ENCODE results near the gene PARD6G. TPM values are rescaled to one million over a fixed set of nuclear protein-coding genes. Genes with fewer than 3 reads are reported as not detected.

Gene PARD6G
- total RNA-seq, 1 experiment from 2014 or later = 0.15 TPM

- Histone ChIP-seq H3K4me2 (no peak overlapping the region), H3K79me2 (ENCODE audit: low read depth) (no peaks in the 10 kb centered on the region), H3F3A (ENCODE audit: insufficient read depth, low read depth) (no peaks in the 10 kb centered on the region), H3K9me2 (ENCODE audit: insufficient read depth) (no peaks in the 10 kb centered on the region), H3K4me3 (no peak overlapping the region), H2AFZ (no peak overlapping the region), H3K27ac (no peak overlapping the region), H3K27me3 (ENCODE audit: insufficient read depth, low read depth) (no peaks in the 10 kb centered on the region; the same call in 1 of the 2 replicates), H4K20me1 (ENCODE audit: insufficient read depth) (no peaks in the 10 kb centered on the region), H3K36me3 (ENCODE audit: low read depth) (no peaks in the 10 kb centered on the region), H3K4me1 (replicated peaks; ENCODE audit: insufficient read depth) (no peaks in the 10 kb centered on the region), H3K9me3 (ENCODE audit: insufficient read depth, low read depth) (no peaks in the 10 kb centered on the region)
- TF ChIP-seq CTCF (conservative IDR thresholded peaks at IDR 0.05) (no peak), EZH2 (IDR thresholded peaks at IDR 0.05; ENCODE audit: low read depth) (no peak)
- intact Hi-C loops (cut with micrococcal nuclease; ENCODE audit: unreplicated experiment) = no loop called here
- ChIA-PET CTCF (no interaction called here), POLR2A (ENCODE audit: unreplicated experiment) (no interaction called here)
- no peak for DNase-seq
- BruUV-seq (replicated peaks) = no TSS peak
Measured at GRCh38 chr18:80233201-80233835, 14.0 kb downstream of the PARD6G start.

GRCh38 chr18:80232710-80233109 lies 14.6 kb downstream of the PARD6G start:
- no TSS peak for BruUV-seq (replicated peaks)
- Histone ChIP-seq H3K36me3 (ENCODE audit: low read depth) (no peaks in the 10 kb centered on the region), H3K4me2 (no peak overlapping the region), H3K79me2 (ENCODE audit: low read depth) (no peaks in the 10 kb centered on the region), H4K20me1 (ENCODE audit: insufficient read depth) (no peaks in the 10 kb centered on the region), H2AFZ (no peak overlapping the region), H3K9me2 (ENCODE audit: insufficient read depth) (no peaks in the 10 kb centered on the region), H3K27ac (no peak overlapping the region), H3K4me3 (no peak overlapping the region), H3F3A (ENCODE audit: insufficient read depth, low read depth) (no peaks in the 10 kb centered on the region), H3K27me3 (ENCODE audit: insufficient read depth, low read depth) (no peaks in the 10 kb centered on the region), H3K4me1 (replicated peaks; ENCODE audit: insufficient read depth) (no peaks in the 10 kb centered on the region), H3K9me3 (ENCODE audit: insufficient read depth, low read depth) (no peaks in the 10 kb centered on the region)
- intact Hi-C loops (cut with micrococcal nuclease; ENCODE audit: unreplicated experiment) = no loop called here
- TF ChIP-seq EZH2 (IDR thresholded peaks at IDR 0.05; ENCODE audit: low read depth) (no peak), CTCF (conservative IDR thresholded peaks at IDR 0.05) (no peak)
- no peak for DNase-seq
- CTCF ChIA-PET = no interaction called here
- POLR2A ChIA-PET (ENCODE audit: unreplicated experiment) = no interaction called here

GRCh38 chr18:80232030-80232429 lies 15.3 kb downstream of the PARD6G start:
- Histone ChIP-seq H3K4me2 (no peak overlapping the region), H3K27me3 (ENCODE audit: insufficient read depth, low read depth) (peaks cover 7% of the 10 kb centered on the region), H3F3A (ENCODE audit: insufficient read depth, low read depth) (no peaks in the 10 kb centered on the region), H3K4me1 (replicated peaks; ENCODE audit: insufficient read depth) (no peaks in the 10 kb centered on the region), H3K9me3 (ENCODE audit: insufficient read depth, low read depth) (no peaks in the 10 kb centered on the region), H3K9me2 (ENCODE audit: insufficient read depth) (no peaks in the 10 kb centered on the region), H3K4me3 (no peak overlapping the region), H2AFZ (no peak overlapping the region), H4K20me1 (ENCODE audit: insufficient read depth) (no peaks in the 10 kb centered on the region), H3K27ac (no peak overlapping the region), H3K79me2 (ENCODE audit: low read depth) (no peaks in the 10 kb centered on the region), H3K36me3 (ENCODE audit: low read depth) (no peaks in the 10 kb centered on the region)
- no peak for DNase-seq
- ChIA-PET CTCF (no interaction called here), POLR2A (ENCODE audit: unreplicated experiment) (interaction anchor here (0.7 kb wide), 1 partner anchor 85 kb away, joined by 10 read pairs; no protein-coding TSS in a partner anchor)
- TF ChIP-seq CTCF (conservative IDR thresholded peaks at IDR 0.05) (no peak), EZH2 (IDR thresholded peaks at IDR 0.05; ENCODE audit: low read depth) (no peak)
- intact Hi-C loops (cut with micrococcal nuclease; ENCODE audit: unreplicated experiment) = no loop called here
- no TSS peak for BruUV-seq (replicated peaks)
